HEK293 (cell line): ENCODE measurements around the gene IFT122.

Experiments
- ELK4 ChIP-seq: IDR thresholded peaks from 2 replicates; pipeline ENCODE4 v1.6.1; 2011; ENCODE audit warnings: mild to moderate bottlenecking, low read depth, low read length, borderline replicate concordance
- MZF1 ChIP-seq: fragments of 450-650 bp; formaldehyde crosslinking; IDR thresholded peaks from 2 replicates; pipeline ENCODE4 v1.5.1; 2017; ENCODE audit warnings: missing biosample characterization, missing genetic modification characterization, borderline replicate concordance
- PATZ1 ChIP-seq: fragments of 450-650 bp; formaldehyde crosslinking; IDR thresholded peaks from 2 replicates; pipeline ENCODE4 v1.5.1; 2016; ENCODE audit warnings: missing biosample characterization, missing genetic modification characterization
- YY1 ChIP-seq: fragments of 450-650 bp; formaldehyde crosslinking; IDR thresholded peaks from 2 replicates; pipeline ENCODE4 v1.5.1; 2018; ENCODE audit warnings: missing biosample characterization, missing genetic modification characterization
- ZNF561 ChIP-seq: fragments of 450-650 bp; IDR thresholded peaks from 2 replicates; pipeline ENCODE4 v1.5.1; 2018; ENCODE audit warnings: missing biosample characterization, missing genetic modification characterization, borderline replicate concordance
- ZNF585B ChIP-seq: fragments of 450-650 bp; formaldehyde crosslinking; IDR thresholded peaks from 2 replicates; pipeline ENCODE4 v1.5.1; 2016; ENCODE audit warnings: missing biosample characterization, missing genetic modification characterization
- ZNF701 ChIP-seq: fragments of 450-650 bp; formaldehyde crosslinking; IDR thresholded peaks from 2 replicates; pipeline ENCODE4 v1.5.1; 2016; ENCODE audit warnings: missing biosample characterization, missing genetic modification characterization
- TF ChIP-seq, protein P1 (sequence below): fragments of 450-650 bp; formaldehyde crosslinking; IDR thresholded peaks from 2 replicates; pipeline ENCODE4 v1.5.1; 2016; ENCODE audit warnings: missing biosample characterization, missing genetic modification characterization
- TF ChIP-seq, protein P2 (sequence below): fragments of 450-650 bp; formaldehyde crosslinking; IDR thresholded peaks from 2 replicates; pipeline ENCODE4 v1.5.1; 2016; ENCODE audit warnings: missing biosample characterization, missing genetic modification characterization

GRCh38 chr3:129442947-129443346 lies 2.9 kb downstream of the IFT122 start:
- no peak for TF ChIP-seq YY1
- TF ChIP-seq, protein P1, sequence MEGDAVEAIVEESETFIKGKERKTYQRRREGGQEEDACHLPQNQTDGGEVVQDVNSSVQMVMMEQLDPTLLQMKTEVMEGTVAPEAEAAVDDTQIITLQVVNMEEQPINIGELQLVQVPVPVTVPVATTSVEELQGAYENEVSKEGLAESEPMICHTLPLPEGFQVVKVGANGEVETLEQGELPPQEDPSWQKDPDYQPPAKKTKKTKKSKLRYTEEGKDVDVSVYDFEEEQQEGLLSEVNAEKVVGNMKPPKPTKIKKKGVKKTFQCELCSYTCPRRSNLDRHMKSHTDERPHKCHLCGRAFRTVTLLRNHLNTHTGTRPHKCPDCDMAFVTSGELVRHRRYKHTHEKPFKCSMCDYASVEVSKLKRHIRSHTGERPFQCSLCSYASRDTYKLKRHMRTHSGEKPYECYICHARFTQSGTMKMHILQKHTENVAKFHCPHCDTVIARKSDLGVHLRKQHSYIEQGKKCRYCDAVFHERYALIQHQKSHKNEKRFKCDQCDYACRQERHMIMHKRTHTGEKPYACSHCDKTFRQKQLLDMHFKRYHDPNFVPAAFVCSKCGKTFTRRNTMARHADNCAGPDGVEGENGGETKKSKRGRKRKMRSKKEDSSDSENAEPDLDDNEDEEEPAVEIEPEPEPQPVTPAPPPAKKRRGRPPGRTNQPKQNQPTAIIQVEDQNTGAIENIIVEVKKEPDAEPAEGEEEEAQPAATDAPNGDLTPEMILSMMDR: no peak
- no peak for TF ChIP-seq PATZ1 (tag by site-specific recombination)
- no peak for TF ChIP-seq MZF1 (tag by site-specific recombination)
- no peak for TF ChIP-seq ZNF585B (tag by site-specific recombination)
- no peak for TF ChIP-seq ZNF701 (tag by site-specific recombination)
- no peak for TF ChIP-seq ELK4
- TF ChIP-seq, protein P2, sequence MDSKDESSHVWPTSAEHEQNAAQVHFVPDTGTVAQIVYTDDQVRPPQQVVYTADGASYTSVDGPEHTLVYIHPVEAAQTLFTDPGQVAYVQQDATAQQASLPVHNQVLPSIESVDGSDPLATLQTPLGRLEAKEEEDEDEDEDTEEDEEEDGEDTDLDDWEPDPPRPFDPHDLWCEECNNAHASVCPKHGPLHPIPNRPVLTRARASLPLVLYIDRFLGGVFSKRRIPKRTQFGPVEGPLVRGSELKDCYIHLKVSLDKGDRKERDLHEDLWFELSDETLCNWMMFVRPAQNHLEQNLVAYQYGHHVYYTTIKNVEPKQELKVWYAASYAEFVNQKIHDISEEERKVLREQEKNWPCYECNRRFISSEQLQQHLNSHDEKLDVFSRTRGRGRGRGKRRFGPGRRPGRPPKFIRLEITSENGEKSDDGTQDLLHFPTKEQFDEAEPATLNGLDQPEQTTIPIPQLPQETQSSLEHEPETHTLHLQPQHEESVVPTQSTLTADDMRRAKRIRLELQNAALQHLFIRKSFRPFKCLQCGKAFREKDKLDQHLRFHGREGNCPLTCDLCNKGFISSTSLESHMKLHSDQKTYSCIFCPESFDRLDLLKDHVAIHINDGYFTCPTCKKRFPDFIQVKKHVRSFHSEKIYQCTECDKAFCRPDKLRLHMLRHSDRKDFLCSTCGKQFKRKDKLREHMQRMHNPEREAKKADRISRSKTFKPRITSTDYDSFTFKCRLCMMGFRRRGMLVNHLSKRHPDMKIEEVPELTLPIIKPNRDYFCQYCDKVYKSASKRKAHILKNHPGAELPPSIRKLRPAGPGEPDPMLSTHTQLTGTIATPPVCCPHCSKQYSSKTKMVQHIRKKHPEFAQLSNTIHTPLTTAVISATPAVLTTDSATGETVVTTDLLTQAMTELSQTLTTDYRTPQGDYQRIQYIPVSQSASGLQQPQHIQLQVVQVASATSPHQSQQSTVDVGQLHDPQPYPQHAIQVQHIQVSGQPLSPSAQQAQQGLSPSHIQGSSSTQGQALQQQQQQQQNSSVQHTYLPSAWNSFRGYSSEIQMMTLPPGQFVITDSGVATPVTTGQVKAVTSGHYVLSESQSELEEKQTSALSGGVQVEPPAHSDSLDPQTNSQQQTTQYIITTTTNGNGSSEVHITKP (tag by site-specific recombination): no peak
- TF ChIP-seq ZNF561: no peak
